ENCODE data around the gene HTR3B.

GRCh38 chr11:113873236-113873626 is 31.4 kb upstream of the HTR3B start:
- no peak for TF ChIP-seq POLR2A (IDR thresholded peaks at IDR 0.05)
- no peak for TF ChIP-seq CTCF (IDR thresholded peaks at IDR 0.05)
